MM.1S (cell line): ENCODE results near the gene EML6.

ENCODE experiments used
- DNase-seq: peaks from one replicate; pipeline ENCODE4 v3.0.0-alpha.2; 2015
- H2AFZ ChIP-seq: fragments of 300-600 bp; sonication (generic); 2 replicates; pipeline ENCODE4 v1.6.0; 2016; ENCODE audit warnings: antibody characterized with exemption, low read length
- H3F3A ChIP-seq: fragments of 300-600 bp; sonication (generic); 2 replicates; pipeline ENCODE4 v1.6.1; 2016; ENCODE audit warnings: mild to moderate bottlenecking, antibody characterized with exemption, low read length, moderate library complexity, mixed read lengths; ENCODE audit not compliant: insufficient read depth
- H3K27ac ChIP-seq: fragments of 300-600 bp; sonication (generic); 2 replicates; pipeline ENCODE4 v1.5.1; 2016; ENCODE audit warnings: mild to moderate bottlenecking, low read length
- H3K27me3 ChIP-seq: fragments of 300-600 bp; sonication (generic); replicated peaks from 2 replicates; pipeline ENCODE4 v1.6.0; 2016; ENCODE audit warnings: low read length; ENCODE audit not compliant: insufficient read depth
- H3K36me3 ChIP-seq: fragments of 300-600 bp; sonication (generic); replicated peaks from 2 replicates; pipeline ENCODE4 v1.6.1; 2016; ENCODE audit warnings: mild to moderate bottlenecking, low read length, mixed read lengths; ENCODE audit not compliant: insufficient read depth
- H3K4me1 ChIP-seq: fragments of 300-600 bp; sonication (generic); 2 replicates; pipeline ENCODE4 v1.6.1; 2016; ENCODE audit warnings: low read length, mixed read lengths
- H3K4me2 ChIP-seq: fragments of 300-600 bp; sonication (generic); 2 replicates; pipeline ENCODE4 v1.6.0; 2016; ENCODE audit warnings: low read depth, low read length
- H3K4me3 ChIP-seq: fragments of 300-600 bp; sonication (generic); 2 replicates; pipeline ENCODE4 v1.5.1; 2016; ENCODE audit warnings: low read length, mixed read lengths
- H3K79me2 ChIP-seq: fragments of 300-600 bp; sonication (generic); 2 replicates; pipeline ENCODE4 v1.6.1; 2016; ENCODE audit warnings: mixed run types, low read length, mixed read lengths
- H3K9ac ChIP-seq: fragments of 300-600 bp; sonication (generic); 2 replicates; pipeline ENCODE4 v1.6.1; 2016; ENCODE audit warnings: low read length, mixed read lengths
- H3K9me2 ChIP-seq: fragments of 300-600 bp; sonication (generic); replicated peaks from 2 replicates; pipeline ENCODE4 v1.6.1; 2016; ENCODE audit warnings: mild to moderate bottlenecking, low read length, mixed read lengths; ENCODE audit not compliant: insufficient read depth
- H3K9me3 ChIP-seq: fragments of 300-600 bp; sonication (generic); replicated peaks from 2 replicates; pipeline ENCODE4 v1.6.1; 2016; ENCODE audit warnings: mild to moderate bottlenecking, low read length, mixed read lengths; ENCODE audit not compliant: insufficient read depth
- H4K20me1 ChIP-seq: fragments of 300-600 bp; sonication (generic); 2 replicates; pipeline ENCODE4 v1.6.1; 2016; ENCODE audit warnings: mild to moderate bottlenecking, low read length, moderate library complexity, mixed read lengths; ENCODE audit not compliant: insufficient read depth
- EZH2 ChIP-seq: fragments of 300-600 bp; sonication (generic); optimal IDR thresholded peaks from 2 replicates; pipeline ENCODE3; 2017; ENCODE audit warnings: low read depth, mild to moderate bottlenecking, antibody characterized with exemption, low read length, mixed read lengths
- EZH2phosphoT487 ChIP-seq: fragments of 300-600 bp; sonication (generic); IDR thresholded peaks from 2 replicates; pipeline ENCODE4 v1.6.1; 2018; ENCODE audit warnings: antibody characterized with exemption, low read length
- TF ChIP-seq, protein P1 (sequence below): fragments of 300-600 bp; sonication (generic); IDR thresholded peaks from 2 replicates; pipeline ENCODE4 v1.5.1; 2016; ENCODE audit warnings: antibody characterized with exemption, low read length, mixed read lengths

The EML6 gene

DNA sequence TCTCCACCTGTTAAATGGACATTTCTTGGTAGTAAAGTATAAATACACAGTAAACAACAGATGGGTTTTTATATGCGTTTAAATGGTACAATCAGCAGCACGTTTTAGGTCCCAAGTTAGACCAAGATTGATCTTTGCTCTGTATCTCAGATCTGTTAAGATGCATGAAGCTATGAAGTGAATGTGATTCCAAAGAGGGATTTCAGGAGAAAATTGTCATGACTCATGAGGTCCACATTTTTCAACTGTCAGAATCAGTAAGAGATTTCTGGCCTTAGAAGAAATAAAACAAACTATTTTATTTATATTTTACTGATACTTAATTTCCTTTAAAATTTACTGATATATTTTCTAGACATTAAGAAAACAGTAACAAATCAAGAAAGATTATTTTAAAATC lies 142.7 kb downstream of the EML6 start:
- no peaks in the 10 kb centered on the region for H3K36me3 ChIP-seq
- H4K20me1 ChIP-seq, result no peaks in the 10 kb centered on the region
- TF ChIP-seq, protein P1, sequence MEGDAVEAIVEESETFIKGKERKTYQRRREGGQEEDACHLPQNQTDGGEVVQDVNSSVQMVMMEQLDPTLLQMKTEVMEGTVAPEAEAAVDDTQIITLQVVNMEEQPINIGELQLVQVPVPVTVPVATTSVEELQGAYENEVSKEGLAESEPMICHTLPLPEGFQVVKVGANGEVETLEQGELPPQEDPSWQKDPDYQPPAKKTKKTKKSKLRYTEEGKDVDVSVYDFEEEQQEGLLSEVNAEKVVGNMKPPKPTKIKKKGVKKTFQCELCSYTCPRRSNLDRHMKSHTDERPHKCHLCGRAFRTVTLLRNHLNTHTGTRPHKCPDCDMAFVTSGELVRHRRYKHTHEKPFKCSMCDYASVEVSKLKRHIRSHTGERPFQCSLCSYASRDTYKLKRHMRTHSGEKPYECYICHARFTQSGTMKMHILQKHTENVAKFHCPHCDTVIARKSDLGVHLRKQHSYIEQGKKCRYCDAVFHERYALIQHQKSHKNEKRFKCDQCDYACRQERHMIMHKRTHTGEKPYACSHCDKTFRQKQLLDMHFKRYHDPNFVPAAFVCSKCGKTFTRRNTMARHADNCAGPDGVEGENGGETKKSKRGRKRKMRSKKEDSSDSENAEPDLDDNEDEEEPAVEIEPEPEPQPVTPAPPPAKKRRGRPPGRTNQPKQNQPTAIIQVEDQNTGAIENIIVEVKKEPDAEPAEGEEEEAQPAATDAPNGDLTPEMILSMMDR, result no peak
- TF ChIP-seq EZH2, result no peak
- no peak for TF ChIP-seq EZH2phosphoT487
- no peaks in the 10 kb centered on the region; the same call in 1 of the 2 replicates for H3F3A ChIP-seq
- H3K9me3 ChIP-seq, result no peaks in the 10 kb centered on the region
- no peaks in the 10 kb centered on the region for H3K27me3 ChIP-seq
- no peak overlapping the region for H3K4me3 ChIP-seq
- no peak overlapping the region for H3K9ac ChIP-seq
- no peak overlapping the region for H3K4me2 ChIP-seq
- no peaks in the 10 kb centered on the region for H3K79me2 ChIP-seq
- H2AFZ ChIP-seq, result no peak overlapping the region
- no peaks in the 10 kb centered on the region for H3K9me2 ChIP-seq
- H3K27ac ChIP-seq, result no peak overlapping the region
- H3K4me1 ChIP-seq, result peaks cover 11% of the 10 kb centered on the region
- no peak for DNase-seq

DNA sequence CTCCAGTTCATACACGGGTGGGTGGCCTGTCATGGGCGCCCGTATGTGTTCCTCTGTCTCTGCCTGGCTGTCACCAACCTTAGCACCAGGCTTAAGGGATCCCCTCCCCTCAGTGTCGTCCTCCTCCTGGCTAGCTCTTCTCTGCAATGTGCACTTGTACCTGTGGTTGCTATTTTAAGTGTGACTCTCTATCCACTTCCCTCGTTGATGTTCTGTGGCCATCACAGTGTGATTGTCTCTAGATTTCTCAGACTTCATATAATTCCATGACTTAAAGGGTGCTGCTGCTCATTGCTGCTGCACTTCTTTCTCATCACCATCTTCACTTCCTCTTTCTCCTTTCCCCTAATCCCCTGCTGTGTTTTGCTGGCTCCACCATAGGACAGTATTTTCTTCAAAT lies 143.4 kb downstream of the EML6 start:
- no peaks in the 10 kb centered on the region for H3K9me3 ChIP-seq
- H3K4me2 ChIP-seq, result peak overlapping the region; percentile 52; the same call in 1 of the 2 replicates
- H3K9ac ChIP-seq, result no peak overlapping the region
- H3F3A ChIP-seq, result no peaks in the 10 kb centered on the region; the same call in 1 of the 2 replicates
- peak overlapping the region; percentile 2; the same call in 1 of the 2 replicates for H3K4me3 ChIP-seq
- DNase-seq, result no peak
- H3K9me2 ChIP-seq, result no peaks in the 10 kb centered on the region
- H2AFZ ChIP-seq, result peak overlapping the region; percentile 50
- no peak for TF ChIP-seq EZH2phosphoT487
- TF ChIP-seq EZH2, result no peak
- TF ChIP-seq, protein P1, result no peak
- no peaks in the 10 kb centered on the region for H4K20me1 ChIP-seq
- no peaks in the 10 kb centered on the region for H3K27me3 ChIP-seq
- no peaks in the 10 kb centered on the region for H3K79me2 ChIP-seq
- H3K4me1 ChIP-seq, result peaks cover 11% of the 10 kb centered on the region
- H3K36me3 ChIP-seq, result no peaks in the 10 kb centered on the region
- H3K27ac ChIP-seq, result peak overlapping the region; percentile 33; the same call in 1 of the 2 replicates

DNA sequence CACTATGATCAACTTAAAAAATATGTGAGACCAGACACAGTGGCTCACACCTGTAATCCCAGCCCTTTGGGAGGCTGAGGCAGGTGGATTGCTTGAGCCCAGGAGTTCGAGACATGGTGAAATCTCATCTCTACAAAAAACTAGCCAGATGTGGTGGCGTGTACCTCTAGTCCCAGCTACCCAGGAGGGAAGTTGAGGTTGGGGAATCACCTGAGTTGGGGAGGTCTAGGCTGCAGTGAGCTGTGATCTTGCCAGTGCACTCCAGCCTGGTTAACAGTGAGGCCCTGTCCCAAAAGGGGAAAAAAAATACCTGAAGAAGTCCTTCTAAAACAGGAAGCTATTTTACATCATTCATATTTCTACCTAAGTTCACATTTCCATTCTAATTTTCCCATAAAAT lies 144.0 kb downstream of the EML6 start:
- H2AFZ ChIP-seq, result no peak overlapping the region
- H4K20me1 ChIP-seq, result no peaks in the 10 kb centered on the region
- no peaks in the 10 kb centered on the region for H3K9me3 ChIP-seq
- H3K36me3 ChIP-seq, result no peaks in the 10 kb centered on the region
- DNase-seq, result no peak
- H3K4me2 ChIP-seq, result no peak overlapping the region; the same call in 1 of the 2 replicates
- H3K79me2 ChIP-seq, result no peaks in the 10 kb centered on the region
- no peak overlapping the region for H3K9ac ChIP-seq
- H3K9me2 ChIP-seq, result no peaks in the 10 kb centered on the region
- no peaks in the 10 kb centered on the region for H3K27me3 ChIP-seq
- no peak overlapping the region for H3K4me3 ChIP-seq
- H3K4me1 ChIP-seq, result peaks cover 11% of the 10 kb centered on the region
- no peak overlapping the region for H3K27ac ChIP-seq
- no peaks in the 10 kb centered on the region; the same call in 1 of the 2 replicates for H3F3A ChIP-seq
- no peak for TF ChIP-seq EZH2phosphoT487
- TF ChIP-seq, protein P1, result no peak
- no peak for TF ChIP-seq EZH2
